Mucosa of gallbladder (tissue), 1 donor: ENCODE data around the gene DENND1C. TPM values are rescaled to one million over a fixed set of nuclear protein-coding genes. Genes with fewer than 3 reads are reported as not detected.
A peak's percentile ranks its signal among the peaks of the same experiment; 100 is the strongest.
"Not testable (repeated sequence)": the region's sequence is repeated elsewhere in the genome, so short reads cannot be mapped to it uniquely, and the experiment has no call there.

Experiments
- DNase-seq: peaks from one replicate; pipeline ENCODE4 v3.0.0-alpha.2; 2020; ENCODE audit warnings: low spot score
- total RNA-seq: library from RNA; stranded (reverse); gene quantifications from one replicate; pipeline ENCODE4 v1.2.1, GENCODE V29; 2021
- donor health status: DM: no; HTN: no; CAD: no.

The DENND1C gene
- total RNA-seq, 1 donor from 2014 or later, result 8.0 TPM

- DNase-seq, result peak; percentile 84
These were observed 27.8 kb upstream of the DENND1C start for GRCh38 chr19:6509118-6509971.

GRCh38 chr19:6508028-6508771 is 26.6 kb upstream of the DENND1C start:
- not testable (repeated sequence) for DNase-seq

GRCh38 chr19:6503407-6504201 is 22.0 kb upstream of the DENND1C start:
- DNase-seq, result no peak

- no peak for DNase-seq
These were observed 20.4 kb upstream of the DENND1C start, which contains the start of gene TUBB4A for GRCh38 chr19:6501740-6502648. Gene TUBB4A (minus strand): TSS chr19:6502309. CDS start chr19:6502212, 97 bp downstream.

- no peak for DNase-seq
These were observed 19.5 kb upstream of the DENND1C start for GRCh38 chr19:6500837-6501739.

- no peak for DNase-seq
These were observed 17.6 kb upstream of the DENND1C start for GRCh38 chr19:6499052-6499790.

- DNase-seq, result no peak
These were observed 16.9 kb upstream of the DENND1C start for GRCh38 chr19:6498294-6499036.

GRCh38 chr19:6495947-6496346 is 14.4 kb upstream of the DENND1C start:
- DNase-seq, result no peak

GRCh38 chr19:6494438-6495036 is 12.9 kb upstream of the DENND1C start:
- DNase-seq, result no peak

- no peak for DNase-seq
These were observed 10.4 kb upstream of the DENND1C start for GRCh38 chr19:6491802-6492592.

GRCh38 chr19:6490134-6490533 is 8.5 kb upstream of the DENND1C start:
- DNase-seq, result no peak

GRCh38 chr19:6489278-6490061 is 7.9 kb upstream of the DENND1C start:
- no peak for DNase-seq

- DNase-seq, result no peak
These were observed 3.2 kb upstream of the DENND1C start for GRCh38 chr19:6484831-6485230.

GRCh38 chr19:6484230-6484629 is 2.6 kb upstream of the DENND1C start:
- no peak for DNase-seq

GRCh38 chr19:6483235-6483634 is 1.6 kb upstream of the DENND1C start:
- no peak for DNase-seq

- DNase-seq, result no peak
These were observed 728 bp upstream of the DENND1C start for GRCh38 chr19:6482343-6482686.
